ENCODE data around the gene LIPK. TPM values are rescaled to one million over a fixed set of nuclear protein-coding genes. Genes with fewer than 3 reads are reported as not detected.

The LIPK gene
- total RNA-seq: not detected in 2 replicates

GRCh38 chr10:88705958-88706357 is at the start of gene LIPK:
LIPK (plus strand) TSS chr10:88706249; CDS start chr10:88724544, 18,295 bp downstream.

DNA sequence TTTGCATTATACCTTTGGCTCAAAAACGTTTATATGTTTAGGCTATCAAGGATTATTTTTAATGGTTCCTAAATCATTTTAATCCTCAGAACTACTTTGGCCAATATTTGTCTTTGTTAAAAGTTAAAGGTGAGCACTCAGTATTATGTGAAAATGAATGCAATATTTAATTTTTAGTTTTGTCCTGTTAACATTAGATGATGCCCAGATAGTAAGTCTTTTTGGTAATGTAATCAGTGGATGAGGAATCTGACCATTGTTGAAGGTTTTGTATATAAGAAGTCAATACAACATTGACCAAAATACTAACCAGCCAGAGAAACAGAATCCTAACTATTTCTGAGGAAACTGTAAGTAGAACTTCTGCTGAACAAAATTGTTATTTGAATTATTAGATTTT is 41.9 kb upstream of the LIPK start, which contains the start of gene LIPF:
Gene LIPF (plus strand): TSS at position 301 of the 400 bp plus-strand sequence. CDS start 2,856 bp downstream, outside the sequence.

GRCh38 chr10:88759366-88760101 is 53.5 kb downstream of the LIPK start, which contains the start of gene LIPN:
LIPN (plus strand) TSS chr10:88760020; CDS start chr10:88761406, 1,386 bp downstream.

Other genes with a start within 250 kb of the LIPK start
- 1.4 and 2.9 TPM in 2 replicates for gene RNLS, start 122.9 kb upstream of the LIPK start, total RNA-seq
- gene LIPJ, start 119.5 kb upstream of the LIPK start, total RNA-seq: not detected in 2 replicates
- not detected in 2 replicates for gene LIPF, start 41.8 kb upstream of the LIPK start, total RNA-seq
- gene LIPN, start 53.8 kb downstream of the LIPK start, total RNA-seq: not detected in 2 replicates
- not detected in 2 replicates for gene LIPM, start 96.5 kb downstream of the LIPK start, total RNA-seq
- not detected in 2 replicates for gene ANKRD22, start 145.6 kb downstream of the LIPK start, total RNA-seq
- 0.44 and 0.67 TPM in 2 replicates for gene STAMBPL1, start 174.0 kb downstream of the LIPK start, total RNA-seq
- 44.5 and 48.4 TPM in 2 replicates for gene ACTA2, start 246.5 kb downstream of the LIPK start, total RNA-seq

Data from mammary microvascular endothelial cell (primary cell).